ENCODE results near the gene FDX2.
A peak's percentile ranks its signal among the peaks of the same experiment; 100 is the strongest.
"Not testable (repeated sequence)": the region's sequence is repeated elsewhere in the genome, so short reads cannot be mapped to it uniquely, and the experiment has no call there.

The FDX2 gene

DNA sequence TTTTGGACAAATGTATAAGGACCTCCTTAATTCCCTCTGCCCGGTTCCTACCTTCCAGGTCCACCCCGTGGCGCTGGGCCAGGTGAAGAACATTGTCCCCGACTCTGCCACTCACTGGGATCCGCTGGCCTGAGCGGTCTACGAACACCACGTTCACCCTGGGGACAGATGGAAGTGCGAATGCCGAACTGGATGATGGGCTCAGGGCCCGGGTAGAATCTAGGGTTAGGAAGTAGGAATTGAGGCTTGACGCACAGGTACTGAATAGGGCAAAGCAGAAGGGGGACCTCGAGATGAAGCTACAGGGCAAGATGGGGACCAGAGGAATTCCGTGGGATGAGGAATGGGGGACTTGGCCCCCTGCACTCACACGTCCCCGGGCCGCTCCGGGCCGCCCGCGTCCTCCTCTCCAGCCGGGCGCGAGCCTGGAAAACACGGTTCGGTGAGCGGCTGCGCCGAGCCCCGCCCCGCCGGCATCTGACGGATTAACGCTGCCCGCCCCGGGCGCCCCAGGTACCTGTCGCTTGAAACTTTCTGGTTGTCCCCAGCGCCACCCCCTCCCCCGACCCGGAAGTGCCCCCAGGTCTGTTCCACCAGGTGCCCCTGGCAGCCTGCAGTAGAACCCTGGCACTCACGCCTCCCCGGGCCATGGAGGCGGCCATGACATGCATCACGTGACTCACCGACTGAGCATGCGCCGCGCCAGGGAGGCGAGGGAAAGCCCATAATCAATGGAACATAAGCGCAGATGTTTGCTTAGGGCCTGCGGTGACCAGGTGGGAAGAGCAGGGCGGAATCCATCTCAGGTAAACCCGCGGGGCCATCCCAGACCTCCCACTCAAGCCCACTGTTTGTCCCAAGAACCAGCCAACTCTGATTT lies at the start of gene FDX2:
FDX2 (minus strand) TSS at position 681 of the 880 bp plus-strand sequence; CDS start at position 662, 19 bp downstream.
- peak; percentile 97 for DNase-seq

DNA sequence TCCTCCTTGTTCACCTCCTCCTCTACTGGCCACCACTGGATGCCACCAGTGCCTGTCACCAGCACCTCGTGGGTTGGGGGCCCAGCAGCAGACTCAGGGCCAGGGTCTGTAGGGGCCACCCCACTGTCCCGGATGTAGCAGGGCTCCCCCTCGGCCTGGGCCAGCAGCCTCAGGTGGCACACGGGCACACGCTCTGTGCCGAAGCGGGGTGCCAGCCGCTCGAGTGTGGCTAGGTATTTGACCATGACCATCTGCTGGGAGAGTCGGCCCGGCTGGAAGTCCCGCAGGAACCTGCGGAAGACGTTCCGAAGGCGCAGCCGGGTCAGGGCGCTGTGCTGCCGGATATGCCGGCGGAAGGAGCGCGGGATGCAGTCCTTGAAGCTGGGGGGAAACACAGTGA lies 49.7 kb upstream of the FDX2 start:
- no peak for DNase-seq

DNA sequence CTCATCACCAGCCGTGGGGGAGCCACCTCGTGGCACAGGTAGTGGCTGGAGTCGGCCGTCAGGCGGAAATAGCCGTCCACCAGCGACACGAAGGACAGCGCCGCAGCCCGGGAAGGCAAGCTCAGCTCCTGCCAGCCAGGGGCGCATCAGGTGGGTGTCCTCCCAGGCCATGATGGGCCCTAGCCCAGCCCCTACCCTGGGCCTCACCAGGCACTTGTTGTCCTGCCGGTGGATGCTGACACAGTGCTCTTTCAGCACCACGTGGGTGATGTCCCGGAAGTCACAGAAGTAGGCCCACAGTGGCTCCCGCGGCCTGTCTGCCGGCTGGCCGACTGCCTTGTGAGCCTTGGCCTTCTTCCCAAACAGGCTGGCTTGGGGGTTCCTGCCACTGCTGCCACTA lies 48.8 kb upstream of the FDX2 start:
- no peak for DNase-seq

DNA sequence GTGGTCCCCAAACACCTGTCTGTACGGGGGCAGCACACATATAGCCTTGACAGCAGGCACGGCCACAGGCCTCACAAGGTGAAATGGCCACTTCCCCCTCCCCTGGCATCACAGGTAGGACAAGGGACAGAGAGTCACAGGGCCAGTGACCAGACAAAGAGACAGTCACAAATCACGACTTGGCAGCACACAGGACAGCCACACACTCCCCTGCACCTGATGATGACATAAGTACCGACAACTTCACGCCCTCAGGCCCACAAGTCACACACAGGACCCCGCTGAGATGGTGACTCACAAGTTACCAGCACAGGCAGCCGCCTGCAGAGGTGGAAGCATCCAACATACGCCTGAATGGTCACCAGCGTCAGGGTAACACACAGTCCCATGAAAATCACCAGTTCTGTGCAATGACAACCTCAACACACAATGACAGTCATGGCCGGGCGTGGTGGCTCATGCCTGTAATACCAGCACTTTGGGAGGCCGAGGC lies 48.0 kb upstream of the FDX2 start:
- DNase-seq: no peak

DNA sequence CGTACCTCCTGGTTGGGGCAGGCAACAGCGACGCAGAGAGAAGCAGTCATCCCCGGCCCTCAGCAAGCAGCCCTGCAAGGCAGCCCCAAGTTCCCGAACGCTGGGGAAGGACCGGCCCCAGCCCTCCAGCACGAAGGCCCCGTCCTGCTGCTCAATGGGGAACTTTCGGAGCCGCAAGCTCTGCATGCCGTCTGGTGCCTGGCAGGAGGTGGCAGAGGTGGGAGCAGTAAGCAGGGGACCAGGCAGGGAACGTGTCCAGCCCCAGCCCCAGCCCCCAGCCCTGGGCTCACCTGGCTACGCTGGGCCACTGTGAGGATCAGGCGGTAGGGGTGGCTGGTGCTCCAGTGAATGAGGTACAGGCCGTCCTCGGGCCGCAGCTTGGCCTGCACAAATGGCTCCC lies 46.4 kb upstream of the FDX2 start:
- no peak for DNase-seq

DNA sequence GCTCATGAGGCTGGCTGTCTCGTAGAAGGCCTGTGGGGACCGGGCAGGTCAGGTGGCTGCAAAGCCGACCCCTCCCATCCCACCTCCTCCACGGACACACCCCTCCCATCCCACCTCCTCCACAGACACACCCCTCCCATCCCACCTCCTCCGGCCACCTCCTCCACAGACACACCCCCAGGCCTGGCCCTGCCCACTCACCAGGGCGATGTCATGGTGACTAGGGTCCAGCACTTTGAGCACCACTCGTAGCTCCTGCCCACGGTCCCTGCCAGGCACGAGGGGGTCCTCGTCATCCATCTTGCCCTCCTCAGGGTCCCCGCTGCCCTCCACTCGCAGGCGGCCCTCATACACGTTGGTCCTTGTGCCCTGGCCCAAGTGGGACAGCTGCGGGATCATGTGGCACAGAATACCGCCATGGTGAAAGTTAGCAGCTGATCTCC lies 45.8 kb upstream of the FDX2 start:
- no peak for DNase-seq

DNA sequence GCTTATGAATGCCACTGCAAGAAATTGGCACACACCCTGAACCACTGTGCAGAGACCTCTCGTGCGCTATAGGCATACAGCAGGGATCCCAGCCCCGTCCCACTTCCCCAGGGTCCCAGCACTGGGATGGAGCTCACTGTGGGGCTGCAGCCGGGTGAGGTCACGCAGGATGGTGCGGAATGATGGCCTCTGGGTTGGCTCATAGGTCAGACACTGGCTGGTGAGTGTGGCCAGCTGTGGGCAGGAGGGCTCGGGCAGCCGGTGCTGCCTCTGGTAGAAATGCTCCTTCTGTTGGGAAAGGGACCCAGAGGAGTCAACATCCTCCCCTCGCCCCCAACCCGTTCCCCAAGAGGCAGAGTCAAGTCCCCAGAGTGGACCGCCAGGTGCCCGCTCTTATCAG lies 40.6 kb upstream of the FDX2 start:
- no peak for DNase-seq

DNA sequence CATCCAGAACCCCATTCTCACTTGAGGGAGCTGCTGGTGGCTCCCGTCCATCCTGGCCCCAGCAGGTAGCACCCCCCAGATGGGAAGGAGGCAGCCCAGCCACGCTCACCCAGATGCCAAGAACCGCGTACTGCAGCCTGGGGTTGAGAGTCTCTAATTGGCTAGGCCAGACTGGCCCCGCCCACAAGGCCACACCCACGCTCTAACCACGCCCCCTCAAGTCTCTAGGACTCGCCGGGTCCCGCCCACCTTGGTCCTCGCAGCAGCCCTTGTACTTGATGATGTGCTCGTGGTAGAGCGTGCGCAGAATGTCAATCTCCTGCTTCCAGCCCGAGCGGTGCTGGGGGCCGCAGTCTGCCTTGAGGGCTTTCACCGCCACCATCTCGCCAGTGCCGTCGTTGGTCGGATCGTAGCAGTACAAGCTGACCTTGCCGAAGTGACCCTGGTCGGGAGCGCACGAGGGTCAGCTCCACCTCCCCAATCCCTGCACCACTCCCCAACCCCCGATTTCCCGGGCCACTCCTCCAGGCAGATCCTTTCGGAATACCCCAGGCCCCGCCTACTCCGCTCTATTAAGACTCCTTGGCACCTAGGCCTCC lies 38.1 kb upstream of the FDX2 start:
- peak; percentile 83 for DNase-seq

DNA sequence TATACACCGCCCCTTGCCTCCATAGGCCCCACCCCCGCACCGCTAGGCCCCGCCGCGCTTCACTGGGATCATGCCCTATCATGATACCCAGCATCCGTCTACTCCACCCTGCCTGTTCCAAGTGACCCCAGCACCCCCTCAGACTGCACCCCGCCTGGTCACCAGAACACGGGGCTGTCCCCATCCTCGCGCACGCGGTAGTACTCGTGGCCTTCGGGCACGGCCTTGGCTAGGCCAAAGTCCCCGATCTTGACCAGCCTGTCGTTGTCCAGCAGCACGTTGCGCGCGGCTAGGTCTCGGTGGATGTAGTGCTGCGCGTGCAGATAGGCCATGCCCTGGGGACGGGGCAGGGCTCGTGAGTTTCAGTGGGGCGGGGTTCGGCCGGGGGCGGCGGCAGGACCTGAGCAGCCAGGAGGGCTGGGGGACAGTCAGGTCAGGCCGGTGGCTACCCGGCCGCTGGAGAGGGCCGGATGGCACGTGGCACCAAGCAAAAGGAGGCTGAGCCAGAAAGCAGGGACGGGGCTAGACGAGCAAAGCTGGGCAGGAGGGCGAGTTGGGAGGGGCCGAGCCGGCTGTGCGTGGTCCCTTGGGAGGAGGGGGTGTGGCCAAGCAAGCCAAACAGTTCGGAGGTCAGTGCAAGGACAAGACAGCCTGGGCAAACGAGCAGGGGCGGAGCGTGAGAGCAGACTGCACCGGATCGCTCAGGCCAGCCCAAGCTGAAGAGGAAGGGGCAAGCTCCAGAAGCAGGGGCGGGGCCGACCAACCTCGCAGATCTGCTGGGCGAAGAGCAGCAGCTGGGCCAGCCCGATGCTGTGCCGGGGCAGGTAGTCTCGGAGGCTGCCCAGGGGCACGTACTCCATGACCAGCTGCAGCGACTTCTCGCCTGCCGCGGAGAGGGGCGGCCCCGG lies 37.2 kb upstream of the FDX2 start:
- no peak for DNase-seq

DNA sequence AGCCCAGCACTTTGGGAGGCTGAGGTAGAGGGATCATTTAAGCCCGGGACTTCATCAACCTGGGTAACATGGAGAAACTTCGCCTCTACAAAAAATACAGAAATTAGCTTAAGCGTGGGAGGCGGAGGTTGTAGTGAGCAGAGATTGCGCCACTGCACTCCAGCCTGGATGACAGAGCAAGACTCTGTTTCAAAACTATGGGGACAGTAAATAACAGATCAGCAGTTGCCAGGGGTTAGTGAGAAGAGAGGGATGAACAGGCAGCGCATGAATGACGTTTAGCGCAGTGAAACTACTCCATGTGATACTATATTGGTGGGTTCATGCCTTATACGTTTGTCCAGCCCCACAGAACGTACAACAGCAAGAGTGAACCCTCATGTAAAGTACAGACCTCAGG lies 30.7 kb upstream of the FDX2 start:
- DNase-seq: no peak

DNA sequence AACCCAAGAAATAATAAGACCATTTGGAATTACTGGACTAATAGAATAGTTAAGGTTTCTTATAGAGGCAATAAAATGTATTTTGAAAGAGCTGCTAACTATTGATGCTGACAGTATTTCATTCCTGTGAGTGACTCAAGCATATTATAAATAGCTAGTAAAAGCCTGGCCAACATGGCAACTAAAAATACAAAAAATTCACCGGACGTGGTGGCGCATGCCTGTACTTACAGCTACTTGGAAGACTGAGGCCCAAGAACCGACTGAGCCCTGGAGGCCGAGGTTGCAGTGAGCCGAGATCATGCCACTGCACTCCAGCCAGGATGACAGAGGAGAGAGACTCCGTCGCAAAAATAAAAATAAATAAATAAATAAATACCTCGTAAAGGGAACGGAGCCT lies 29.0 kb upstream of the FDX2 start:
- DNase-seq: no peak

DNA sequence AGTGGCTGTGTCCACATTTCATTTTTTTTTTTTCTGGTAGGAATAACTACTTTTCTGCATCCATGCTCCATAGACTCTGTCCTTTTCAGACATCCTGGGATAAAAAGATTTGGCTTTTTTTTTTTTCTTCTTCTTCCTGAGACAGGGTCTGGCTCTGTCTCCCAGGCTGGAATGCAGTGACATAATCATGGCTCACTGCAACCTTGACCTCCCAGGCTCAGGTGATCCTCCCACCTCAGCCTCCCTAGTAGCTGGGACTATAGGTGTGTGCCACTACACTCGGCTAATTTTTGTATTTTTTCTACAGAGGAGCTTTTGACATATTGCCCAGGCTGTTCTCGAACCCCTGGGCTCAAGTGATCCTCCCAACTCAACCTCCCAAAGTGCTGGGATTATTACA lies 27.7 kb upstream of the FDX2 start:
- no peak for DNase-seq

DNA sequence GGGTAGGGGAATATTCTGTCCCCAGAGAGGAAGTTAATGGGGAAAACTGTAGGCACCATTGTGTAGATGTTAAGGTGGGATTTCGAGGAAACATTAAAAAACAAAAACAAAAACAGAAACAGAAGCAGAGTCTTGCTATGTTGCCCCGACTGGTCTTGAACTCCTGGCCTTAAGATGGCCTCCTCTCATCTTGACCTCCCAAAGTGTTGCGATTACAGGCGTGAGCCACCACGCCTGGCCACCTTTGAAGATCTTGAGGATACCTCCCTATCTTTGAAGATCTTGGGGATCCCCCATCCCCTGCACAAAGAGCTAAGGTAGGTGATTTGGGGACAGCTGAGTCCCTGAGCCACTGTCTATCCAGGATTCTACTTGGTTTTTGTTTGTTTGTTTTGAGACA lies 24.2 kb upstream of the FDX2 start:
- no peak for DNase-seq

DNA sequence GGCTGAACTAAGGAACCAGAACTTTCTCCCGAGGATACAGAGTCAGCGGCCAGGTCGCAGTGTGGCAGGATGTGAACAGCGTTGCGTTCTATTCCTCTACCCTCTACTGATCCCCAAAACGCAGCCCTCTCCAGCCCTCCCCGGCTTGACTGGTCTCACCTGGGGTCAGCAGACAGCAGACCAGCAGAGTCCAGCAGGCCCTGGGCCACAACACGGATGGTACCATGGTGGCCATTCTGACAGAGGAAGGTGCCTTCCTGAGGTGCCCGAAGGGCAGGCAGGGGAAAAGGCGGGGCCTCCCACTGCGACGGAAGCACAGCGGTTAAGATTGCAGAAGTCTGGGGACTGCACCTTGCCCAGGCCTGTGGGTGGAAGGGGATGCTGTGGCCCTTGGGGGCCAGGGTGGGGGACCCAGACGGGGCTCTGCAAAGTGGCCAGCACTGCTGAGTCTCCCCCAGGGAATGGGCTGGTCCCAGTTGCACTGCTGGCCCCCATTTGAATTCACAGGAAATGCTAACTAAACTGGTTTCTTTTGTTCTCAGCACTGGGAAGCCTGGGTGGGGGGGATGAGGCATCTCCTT lies 23.7 kb upstream of the FDX2 start, which contains the start of gene ICAM3:
ICAM3 (minus strand) TSS at position 245 of the 581 bp plus-strand sequence; CDS start at position 235, 10 bp downstream.
- peak; percentile 83 for DNase-seq

DNA sequence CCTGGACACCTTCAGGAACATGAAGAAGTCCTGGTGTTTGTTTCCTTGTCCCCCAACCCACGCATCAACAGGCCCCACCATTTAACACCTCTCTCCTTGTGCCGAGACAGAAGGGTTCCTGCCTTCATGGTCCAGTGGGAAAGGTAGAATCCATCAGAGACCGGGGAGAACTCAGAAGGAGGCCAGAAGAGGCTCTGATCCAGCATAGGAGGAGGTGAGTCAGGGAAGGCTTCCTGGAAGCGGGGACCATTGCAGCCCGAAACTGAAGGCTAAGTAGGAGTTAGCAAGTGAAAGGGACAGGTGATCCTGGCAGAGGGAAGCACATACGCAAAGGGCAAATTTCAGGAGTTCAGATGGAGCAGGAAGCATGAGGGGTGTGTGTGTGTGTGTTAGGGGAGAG lies 23.1 kb upstream of the FDX2 start:
- DNase-seq: peak; percentile 40

DNA sequence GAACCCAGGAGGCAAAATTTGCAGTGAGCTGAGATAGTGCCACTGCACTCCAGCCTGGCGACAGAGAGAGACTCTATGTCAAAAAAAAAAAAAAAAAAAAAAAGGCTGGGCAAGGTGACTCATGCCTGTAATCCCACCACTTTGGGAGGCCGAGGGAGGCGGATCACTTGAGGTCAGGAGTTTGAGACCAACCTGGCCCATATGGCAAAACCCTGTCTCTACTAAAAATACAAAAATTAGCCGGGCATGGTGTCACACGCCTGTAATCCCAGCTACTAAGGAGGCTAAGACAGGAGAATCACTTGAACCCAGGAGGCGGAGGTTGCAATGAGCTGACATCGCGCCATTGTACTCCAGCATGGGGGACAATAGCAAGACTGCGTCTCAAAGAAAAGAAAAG lies 20.9 kb upstream of the FDX2 start:
- not testable (repeated sequence) for DNase-seq

DNA sequence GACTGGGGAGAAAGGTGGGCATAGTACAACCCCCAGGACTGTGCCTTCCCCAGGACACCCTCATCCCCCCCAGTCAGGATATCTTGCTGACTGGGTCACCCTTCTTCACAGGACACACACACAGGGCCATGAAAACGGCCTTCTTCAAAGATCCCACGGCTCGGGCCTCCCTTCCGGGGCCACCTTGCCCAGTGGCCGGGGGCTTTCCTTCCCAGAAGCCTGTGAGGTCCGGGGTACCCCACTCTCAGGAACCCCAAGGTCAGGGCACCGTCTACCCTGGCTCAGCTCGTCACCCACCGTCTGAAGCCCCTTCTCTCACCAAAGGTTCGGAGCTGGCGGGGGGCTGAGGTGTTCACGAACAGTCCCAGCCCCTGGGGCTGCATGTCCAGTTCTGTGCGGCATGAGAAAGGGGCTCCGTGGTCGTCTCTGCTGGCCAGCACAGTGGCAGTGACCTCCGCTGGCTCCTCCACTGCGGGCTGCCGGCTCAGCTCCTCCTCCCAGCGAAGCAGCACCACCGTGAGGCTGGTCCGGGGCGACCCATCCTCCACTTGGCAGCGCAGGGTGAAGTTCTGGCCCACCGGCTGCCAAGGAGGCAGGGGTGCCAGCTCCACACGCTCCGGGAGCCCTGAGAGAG lies 19.7 kb upstream of the FDX2 start:
- DNase-seq: no peak

DNA sequence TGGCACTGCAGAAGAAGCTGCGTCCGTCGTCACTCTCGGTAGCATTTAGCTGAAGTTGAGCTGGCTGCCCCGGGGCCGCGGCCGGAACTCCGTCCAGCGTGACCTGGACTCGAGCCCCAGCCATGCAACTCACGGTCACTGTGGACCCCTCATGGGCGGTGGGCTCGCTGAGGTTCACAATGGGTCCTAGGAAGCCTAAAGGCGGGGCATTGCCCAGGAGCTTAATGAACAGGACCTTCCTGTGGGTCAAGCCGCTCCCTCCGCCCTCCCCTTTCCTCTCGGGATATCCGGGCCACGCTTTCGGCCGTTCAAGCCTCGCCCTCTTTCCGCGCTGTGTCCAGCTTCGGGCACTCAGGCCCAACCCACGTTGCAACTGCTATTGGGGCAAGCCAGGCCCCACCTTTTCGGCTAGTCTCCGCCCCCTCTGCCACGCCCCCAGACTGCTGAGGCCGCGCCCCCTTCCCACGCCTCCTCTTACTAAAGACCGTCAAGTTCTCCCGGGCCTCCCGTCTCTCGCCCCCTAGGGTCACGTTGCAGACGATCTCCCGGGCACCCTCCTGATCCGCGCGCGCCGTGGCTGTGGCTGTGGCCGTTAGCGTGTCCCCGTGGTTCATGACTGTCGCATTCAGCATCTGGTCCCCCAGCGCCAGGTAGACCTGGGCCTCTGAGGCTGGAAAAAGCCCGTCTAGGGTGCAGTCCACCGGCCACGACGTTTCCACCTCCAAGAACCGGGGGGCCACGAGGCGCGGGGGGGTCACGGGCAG lies 19.0 kb upstream of the FDX2 start:
- DNase-seq: peak; percentile 87

DNA sequence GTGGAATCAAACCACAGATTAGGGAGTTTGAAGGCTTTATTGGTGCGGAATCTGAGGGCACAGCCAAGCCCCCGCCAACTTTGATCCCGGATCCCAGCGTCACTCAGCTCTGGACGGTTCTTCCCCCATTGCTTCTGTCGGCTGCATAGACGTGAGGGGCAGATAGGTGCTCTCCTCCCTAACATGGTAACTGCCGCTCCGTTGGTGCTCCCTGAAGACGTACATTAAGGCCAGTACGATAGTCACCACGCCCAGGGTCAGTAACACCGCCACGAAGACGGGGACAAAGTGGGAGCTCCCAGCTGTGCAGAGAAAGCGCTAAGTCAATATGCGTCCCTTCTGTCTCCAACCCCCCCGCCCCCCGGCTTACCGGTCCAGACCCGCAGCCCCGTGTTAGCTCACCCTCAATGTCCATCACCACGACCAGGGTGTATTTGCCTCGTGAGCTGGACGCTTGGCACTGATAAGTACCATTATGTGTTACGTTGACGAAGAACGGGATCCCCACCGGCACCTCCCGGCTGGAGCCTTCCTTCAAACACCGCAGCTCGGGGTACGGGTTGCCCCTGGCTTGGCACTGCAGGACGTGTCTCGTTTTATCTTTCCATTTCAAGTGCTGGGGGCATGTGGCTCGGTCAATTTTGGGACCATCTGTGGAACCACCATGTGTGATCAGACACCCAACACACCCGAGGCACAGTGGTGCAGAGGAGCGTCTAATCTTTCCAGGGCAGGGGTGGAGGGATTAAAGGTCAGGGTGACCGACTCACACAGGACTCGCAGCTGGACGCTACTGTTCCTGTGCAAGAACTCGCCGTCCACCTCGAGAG lies 18.2 kb upstream of the FDX2 start:
- no peak for DNase-seq

DNA sequence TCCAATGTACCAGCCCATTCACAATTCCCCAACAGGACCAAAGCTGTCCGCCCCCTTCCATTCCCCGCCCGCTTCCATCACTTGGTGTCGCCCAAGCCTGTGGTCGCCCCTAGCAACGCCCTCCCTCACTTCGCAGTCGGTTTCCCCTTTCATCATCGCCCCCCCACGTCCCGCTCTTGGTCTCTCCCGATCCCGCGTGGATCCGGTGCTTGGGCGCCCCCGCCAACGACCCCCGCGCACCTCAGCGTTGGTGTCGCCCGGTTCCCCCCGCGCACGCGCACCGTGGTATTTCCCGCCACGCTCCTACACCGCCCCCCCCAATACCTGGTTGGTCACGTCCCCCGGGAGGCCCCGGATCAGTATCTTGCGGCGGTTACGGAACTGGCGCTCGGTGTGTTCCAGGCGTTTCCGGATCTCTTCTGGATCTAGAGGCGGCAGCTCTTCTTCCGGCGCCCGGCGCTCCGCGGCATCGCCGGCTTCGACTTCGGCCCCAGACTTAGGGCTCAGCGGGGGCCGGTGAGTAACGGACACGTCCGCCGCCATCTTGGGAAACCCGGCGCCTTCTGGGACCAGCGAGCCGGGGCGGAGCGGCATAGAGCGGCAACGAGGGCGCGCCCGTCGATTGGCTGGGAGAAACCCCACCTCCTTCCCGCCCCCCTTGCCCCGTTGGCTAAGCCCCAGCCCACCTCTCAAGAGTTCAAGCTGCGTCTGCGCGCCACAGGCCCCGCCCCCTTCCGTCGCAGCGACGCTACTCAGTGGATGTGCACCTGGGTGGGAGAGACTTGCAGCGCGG lies 17.3 kb upstream of the FDX2 start, which contains the start of gene RAVER1:
RAVER1 (minus strand) TSS at position 565 of the 793 bp plus-strand sequence; CDS start at position 543, 22 bp downstream.
- peak; percentile 98 for DNase-seq

Measured in stimulated activated CD8-positive, alpha-beta memory T cell treated with anti-CD3 and anti-CD28 coated beads, Interleukin-4, amount 100 ng/mL, for 48 hours (primary cell).